ENCODE measurements around the gene CROCC. TPM values are rescaled to one million over a fixed set of nuclear protein-coding genes. Genes with fewer than 3 reads are reported as not detected.

The CROCC gene
- total and polyA plus RNA-seq, 9 of the 15 experiments (the other 6 are each of a cell fraction or from before 2014, with no cell fraction given): 0.17 to 15.4 (median 7.6) TPM

GRCh38 chr1:17011439-17012307 lies 89.9 kb downstream of the CROCC start, which contains the start of gene ATP13A2 (continued):
- peak in 1 of 2 experiments; percentile 60 for TF ChIP-seq AFF1 (IDR thresholded peaks at IDR 0.05; ENCODE audit: low read depth in 1 of 2, partially characterized antibody in 2 of 2)
- no peak for TF ChIP-seq DLX4 (CRISPR knock-in tag; IDR thresholded peaks at IDR 0.05)
- no peak for TF ChIP-seq SMAD1 (IDR thresholded peaks at IDR 0.05; ENCODE audit: low read depth, low read length, partially characterized antibody)
- TF ChIP-seq RBM17 (IDR thresholded peaks at IDR 0.05; ENCODE audit: borderline replicate concordance, low read depth, low read length): no peak
- TF ChIP-seq YY1 (IDR thresholded peaks at IDR 0.05; ENCODE audit: borderline replicate concordance in 1 of 3, control insufficient read depth in 1 of 3, extremely low read depth in 1 of 3, insufficient read depth in 3 of 3, insufficient read length in 1 of 3, insufficient replicate concordance in 2 of 3, low read depth in 1 of 3, low read length in 2 of 3): peak in 2 of 3 experiments; percentile 74 to 78
- TF ChIP-seq SRF (CRISPR knock-in tag; IDR thresholded peaks at IDR 0.05): no peak
- TF ChIP-seq PHF21A (IDR thresholded peaks at IDR 0.05; ENCODE audit: borderline replicate concordance, low read depth): no peak
- TF ChIP-seq RBFOX2 (IDR thresholded peaks at IDR 0.05; ENCODE audit: low read depth, low read length): peak; percentile 47
- TF ChIP-seq ZNF311 (CRISPR knock-in tag; IDR thresholded peaks at IDR 0.05): no peak
- no peak for TF ChIP-seq ZNF253 (CRISPR knock-in tag; conservative IDR thresholded peaks at IDR 0.05)
- TF ChIP-seq ELK1 (CRISPR knock-in tag; IDR thresholded peaks at IDR 0.05): no peak
- TF ChIP-seq E2F3 (CRISPR knock-in tag; IDR thresholded peaks at IDR 0.05): 0 out of 2 replicates have a peak, but pooled peaks have one; percentile 12
- no peak for TF ChIP-seq ZC3H4 (CRISPR knock-in tag; IDR thresholded peaks at IDR 0.05; ENCODE audit: borderline replicate concordance)
- no peak for TF ChIP-seq RBM22 (IDR thresholded peaks at IDR 0.05; ENCODE audit: low read depth, low read length, poor library complexity, severe bottlenecking)
- 0 out of 2 replicates have a peak, but pooled peaks have one; percentile 27 for TF ChIP-seq MAX (CRISPR knock-in tag; IDR thresholded peaks at IDR 0.05)
- peak; percentile 97 for TF ChIP-seq GMEB1 (CRISPR knock-in tag; IDR thresholded peaks at IDR 0.05)
- TF ChIP-seq NR4A1 (CRISPR knock-in tag; IDR thresholded peaks at IDR 0.05): 0 out of 2 replicates have a peak, but pooled peaks have one; percentile 62
- TF ChIP-seq NR4A1 (tag; IDR thresholded peaks at IDR 0.05): no peak
